GM21447 (cell line): ENCODE results near the gene ZNF385B.
"Not testable (repeated sequence)": the region's sequence is repeated elsewhere in the genome, so short reads cannot be mapped to it uniquely, and the experiment has no call there.

Experiments used
- ATAC-seq: cut with Tn5 transposase; IDR thresholded peaks from one replicate; pipeline ENCODE4 v1.9.1; 2021; ENCODE audit not compliant: unreplicated experiment

ZNF385B gene

DNA sequence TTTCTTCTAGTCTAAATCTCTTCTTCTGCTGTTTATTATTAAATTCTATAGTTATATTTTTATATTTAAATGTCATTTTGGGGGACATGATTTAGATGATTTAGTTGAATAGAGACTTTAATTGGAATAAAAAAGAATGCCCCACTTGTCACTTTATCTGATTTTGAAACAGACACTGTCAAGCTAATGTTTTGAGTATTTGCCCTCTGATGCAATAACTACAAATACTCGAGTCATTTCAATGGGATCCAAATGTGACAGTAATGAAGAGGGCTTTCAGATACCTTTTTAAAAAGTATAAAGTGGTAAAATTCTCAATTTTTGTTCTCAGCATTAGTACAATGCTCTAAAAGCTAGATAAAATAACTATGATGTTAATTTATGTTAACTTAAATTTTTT, 339.5 kb downstream of the ZNF385B start:
- ATAC-seq: no peak

DNA sequence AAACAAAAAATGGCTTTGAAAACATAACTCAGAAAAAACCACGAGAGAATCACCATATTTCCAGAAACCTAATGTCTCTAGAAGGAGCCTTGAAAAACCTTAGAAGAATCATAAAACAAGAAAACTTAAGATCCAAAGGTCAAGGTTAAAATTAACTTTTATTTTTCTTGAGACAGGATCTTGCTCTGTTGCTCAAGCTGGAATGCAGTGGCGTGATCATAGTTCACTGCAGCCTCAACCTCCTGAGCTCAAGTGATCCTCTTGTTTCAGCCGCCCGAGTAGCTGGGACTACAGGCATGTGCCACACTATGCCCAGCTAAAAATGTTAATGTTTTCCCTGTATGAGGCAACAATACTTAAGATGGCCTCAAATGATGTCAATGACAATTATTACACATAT, 342.6 kb downstream of the ZNF385B start:
- no peak for ATAC-seq

DNA sequence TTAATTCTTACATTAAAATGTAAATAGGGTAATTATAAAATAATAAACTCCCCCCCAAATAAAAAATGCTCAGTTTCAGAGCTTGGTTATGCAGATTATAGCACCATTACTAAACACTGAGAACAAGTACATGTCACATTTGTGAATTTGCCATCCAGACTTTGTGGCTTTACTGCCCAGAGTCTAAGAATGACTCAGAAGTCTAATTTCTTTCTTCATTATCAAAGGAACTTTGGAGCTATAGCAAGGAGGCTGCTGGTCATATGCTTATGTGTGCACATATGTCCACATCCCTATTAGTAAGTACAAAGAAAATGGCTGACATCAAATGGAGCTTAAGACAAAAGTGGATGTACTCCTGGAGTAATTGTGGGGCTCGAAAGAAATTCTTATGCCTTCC, 348.2 kb downstream of the ZNF385B start:
- no peak for ATAC-seq

DNA sequence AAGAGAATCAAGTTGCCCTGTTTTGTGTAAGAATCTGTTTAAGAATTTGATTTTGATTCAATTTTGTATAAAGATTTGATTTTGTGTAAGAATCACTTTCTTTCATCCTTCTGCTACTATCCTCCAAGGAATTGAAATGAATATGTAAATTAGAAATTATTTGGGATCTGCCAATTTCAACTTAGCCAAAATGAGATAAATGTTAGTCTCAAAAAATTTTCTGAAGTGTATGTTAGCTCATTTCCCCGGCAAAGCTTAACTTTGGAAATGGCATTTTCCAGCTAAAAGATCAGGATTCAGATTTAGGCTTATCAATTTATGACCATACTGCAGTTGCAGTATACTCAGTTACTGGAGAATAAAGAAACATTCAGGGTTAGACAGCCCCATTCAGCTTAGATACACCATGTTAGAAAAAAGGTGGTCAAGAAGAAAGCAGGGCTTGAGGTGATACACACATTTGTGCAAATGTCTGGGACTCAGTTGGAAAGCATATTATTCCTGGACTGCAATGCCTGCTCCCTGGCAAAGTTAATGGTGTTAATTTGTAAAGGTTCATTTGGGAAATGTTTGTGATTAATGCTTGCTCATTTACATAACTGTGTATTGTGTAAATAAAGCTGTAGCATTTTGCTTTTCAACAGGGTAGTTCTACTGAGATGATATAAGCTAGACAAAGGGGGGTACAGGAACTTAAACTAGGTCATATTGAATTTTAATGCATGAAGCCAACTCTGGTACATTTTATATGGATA, 349.0 kb downstream of the ZNF385B start:
- ATAC-seq: no peak

DNA sequence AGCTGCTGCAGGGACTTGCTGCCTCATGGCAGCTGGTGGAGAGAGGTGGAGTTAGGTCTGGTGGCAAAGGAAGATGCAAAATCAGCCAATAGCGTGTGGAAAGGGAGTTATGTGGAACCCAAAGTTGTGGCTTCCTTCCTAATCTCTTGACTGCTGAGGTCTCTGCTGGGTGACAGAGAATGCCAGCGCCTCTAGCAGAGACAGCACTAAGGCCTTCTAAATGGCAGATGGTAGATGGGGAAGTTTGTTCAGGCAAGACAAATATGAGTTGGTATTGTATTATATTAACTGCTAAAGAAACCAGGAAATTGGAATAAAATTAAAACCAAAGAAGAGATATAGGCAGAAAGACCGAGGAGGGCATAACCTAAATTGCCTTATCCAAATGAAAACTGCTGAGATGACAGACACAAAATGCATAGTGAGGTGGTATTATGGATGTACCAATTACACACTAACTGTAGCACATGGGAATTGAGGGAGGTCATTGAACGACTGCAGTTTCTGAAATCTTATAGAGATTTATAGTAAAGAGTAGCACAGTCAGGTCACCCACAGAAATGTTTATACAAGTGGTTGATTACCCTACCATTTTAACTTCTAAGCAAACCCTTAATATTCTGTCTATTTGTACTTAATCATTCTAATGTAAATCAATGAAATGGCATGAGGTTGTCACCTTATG, 350.2 kb downstream of the ZNF385B start:
- no peak for ATAC-seq

DNA sequence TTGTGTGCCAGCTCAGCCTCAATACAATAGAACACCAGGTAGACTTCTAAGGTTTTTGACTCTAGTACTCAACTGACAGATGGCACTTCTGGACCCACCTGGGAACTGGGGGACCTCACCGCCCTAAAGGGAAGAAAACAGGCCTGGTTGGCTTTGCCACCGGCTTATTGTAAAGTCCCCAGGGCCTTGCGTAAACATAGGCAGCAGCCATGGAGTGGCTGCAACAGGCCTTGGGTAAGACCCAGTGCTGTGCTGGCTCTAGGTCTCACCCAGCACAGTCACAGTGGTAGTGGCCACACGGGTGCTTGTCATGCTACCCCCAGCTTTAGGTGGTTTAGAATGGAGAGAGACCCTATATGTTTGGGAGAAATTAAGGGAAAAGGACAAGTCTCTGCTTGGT, 366.1 kb downstream of the ZNF385B start:
- no peak for ATAC-seq

DNA sequence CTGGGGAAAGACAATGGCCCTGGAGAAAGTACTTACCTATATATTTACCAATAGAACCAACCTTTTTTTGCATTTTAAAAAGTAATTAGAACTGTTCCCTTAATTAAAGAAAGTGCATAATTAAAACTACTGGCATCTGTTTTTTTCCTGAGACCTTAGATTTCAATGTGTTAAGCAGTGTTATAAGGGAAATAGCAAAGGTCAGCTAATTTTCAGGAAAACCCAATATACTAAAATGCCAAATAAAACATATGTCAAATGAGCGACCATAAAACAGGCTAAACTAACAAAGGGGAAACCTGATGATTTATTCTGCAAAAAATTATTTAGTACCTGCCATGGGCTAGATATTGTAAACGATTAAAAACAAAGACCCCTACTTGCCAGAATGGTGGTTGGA, 372.8 kb downstream of the ZNF385B start:
- no peak for ATAC-seq

DNA sequence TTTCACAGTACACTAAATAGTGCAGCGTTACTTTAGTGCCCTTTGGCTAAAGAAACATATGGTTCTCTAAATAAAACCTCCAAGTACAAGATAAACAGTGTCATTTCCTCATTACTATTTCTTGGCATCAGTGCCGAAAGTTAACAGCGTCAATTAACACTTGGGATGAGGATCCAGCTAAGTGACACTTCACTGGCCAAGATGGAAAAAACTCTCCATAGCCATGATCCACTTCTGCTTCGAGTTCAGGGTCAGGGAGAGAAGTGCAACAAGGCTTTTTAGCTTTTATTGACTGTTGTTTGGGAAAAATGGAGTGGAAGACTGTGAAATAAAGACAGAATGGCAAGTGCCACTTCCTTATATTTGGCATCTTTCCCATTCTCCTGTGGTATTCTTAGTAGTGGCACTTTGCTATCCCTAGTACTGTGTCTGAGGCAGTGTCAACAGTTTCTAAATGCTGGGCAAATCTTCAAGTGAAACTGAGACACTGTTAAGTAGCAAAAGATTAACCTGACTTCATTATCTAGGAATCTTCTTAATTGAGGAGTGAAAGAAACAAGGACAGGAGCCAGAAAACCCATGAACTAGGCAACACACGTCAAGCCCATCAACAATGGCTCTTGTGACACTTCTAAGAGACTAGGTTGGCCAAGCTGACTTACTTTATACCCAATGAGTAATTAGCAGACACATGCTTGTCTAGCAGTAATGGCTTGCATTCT, 374.2 kb downstream of the ZNF385B start:
- no peak for ATAC-seq

DNA sequence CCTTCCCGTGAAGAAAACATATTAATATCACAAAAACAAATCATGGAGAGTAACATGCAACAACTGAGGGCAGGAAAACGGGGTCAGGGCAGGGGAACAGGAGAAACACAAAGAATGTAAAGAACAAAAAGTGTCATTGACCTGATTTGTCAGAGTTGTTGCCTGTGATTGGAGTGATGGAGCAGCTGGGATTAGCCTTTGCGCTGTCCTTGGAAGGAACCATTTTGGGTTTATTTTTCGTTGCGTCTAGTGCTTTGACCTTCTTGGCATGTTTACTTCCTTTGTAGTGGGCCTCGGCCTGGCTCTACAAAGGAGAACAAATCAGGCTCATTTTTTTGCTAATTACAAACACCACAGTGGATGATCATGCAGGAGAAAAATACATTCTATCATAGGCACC, 378.3 kb downstream of the ZNF385B start:
- ATAC-seq: no peak

DNA sequence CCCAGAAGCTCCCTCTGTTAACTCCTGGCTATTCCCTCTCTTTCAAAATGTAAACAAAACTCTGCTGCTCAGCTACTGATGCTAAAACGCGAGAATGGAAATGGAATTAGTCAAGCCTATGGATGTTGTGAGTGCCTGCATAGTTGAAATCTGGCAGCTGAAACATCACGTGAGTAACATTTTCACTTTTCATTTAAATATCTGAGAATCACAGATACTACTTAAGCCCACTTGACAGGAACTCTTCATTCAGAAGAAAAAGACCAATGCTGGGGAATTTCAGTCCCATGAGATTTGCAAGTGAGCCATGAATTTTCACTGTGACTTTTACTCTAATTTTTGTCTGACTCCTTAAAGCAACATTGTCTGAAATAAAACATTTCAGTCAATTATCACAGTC, 381.5 kb downstream of the ZNF385B start:
- no peak for ATAC-seq

DNA sequence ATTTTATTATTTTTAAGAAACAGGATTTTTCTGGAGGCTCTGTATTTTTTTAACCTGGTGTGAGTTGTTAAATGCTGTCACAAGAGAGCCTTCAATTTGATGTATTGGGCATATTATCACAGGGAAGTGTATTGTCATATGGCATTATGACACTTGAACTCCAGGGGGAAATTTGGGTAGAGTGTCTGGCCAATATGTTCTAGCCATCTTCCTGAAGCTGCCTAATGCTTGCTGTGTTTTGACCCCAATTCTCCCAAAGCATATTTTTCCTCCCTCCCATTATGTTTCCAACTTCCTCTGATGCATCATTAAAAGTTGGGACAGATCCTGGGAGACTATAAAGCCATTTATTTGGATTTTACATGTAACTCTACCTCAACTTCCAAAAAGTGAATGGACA, 382.6 kb downstream of the ZNF385B start:
- no peak for ATAC-seq

DNA sequence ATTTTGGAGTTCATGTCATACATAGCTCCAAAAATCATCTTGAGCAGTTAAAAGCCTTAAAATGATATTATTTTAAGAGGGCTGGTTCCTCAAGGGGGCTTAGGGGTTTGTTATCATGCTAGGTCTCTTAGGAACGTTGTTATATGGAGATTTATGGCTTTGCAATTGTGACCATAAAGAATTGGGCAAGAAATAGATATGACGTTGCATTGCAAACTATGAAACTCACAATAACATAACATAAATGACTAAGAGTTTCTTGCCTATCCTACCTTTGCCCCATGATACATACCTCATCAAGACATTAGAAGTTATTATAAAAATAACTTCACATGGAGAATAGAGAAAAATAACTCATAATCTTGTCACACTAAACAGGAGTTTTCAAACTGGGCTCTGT, 390.4 kb downstream of the ZNF385B start:
- no peak for ATAC-seq

DNA sequence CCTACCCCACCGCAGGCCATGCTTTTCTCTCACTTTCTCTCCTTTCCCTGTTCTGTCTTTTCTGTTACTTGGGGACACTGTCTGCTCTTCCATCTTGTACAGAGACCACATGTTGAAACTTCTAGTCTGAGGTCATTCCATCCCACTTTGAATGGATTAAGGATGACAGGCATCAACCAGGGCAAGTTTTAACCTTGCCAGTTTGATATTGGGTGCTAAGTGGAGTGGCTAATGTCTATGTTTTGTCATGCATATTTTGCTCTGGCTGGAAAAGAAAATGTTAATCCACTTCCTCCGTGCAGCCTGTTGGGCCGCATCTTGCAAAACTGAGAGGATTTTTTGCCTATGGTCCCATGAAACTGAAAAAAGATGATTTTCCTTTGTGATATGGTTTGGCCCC, 391.3 kb downstream of the ZNF385B start:
- no peak for ATAC-seq

DNA sequence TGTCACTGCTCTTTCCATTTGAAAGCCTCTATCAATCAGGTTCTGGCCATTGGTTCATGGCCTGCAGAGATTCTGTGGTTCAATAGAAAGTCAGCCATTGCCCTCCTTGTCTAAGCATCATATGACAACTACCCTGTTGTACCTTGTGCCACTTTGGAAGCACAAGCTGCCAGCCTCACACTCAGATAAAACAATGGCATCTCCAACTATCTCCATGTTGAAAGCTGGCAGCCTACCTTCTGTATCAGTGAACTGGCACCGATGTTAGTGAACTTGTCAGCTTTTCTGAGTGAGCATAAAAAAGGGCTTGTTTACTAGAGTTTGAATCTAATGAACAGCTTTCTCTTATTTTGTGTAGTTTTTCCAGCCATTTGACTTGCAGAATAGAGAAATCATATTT, 393.5 kb downstream of the ZNF385B start:
- ATAC-seq: no peak

DNA sequence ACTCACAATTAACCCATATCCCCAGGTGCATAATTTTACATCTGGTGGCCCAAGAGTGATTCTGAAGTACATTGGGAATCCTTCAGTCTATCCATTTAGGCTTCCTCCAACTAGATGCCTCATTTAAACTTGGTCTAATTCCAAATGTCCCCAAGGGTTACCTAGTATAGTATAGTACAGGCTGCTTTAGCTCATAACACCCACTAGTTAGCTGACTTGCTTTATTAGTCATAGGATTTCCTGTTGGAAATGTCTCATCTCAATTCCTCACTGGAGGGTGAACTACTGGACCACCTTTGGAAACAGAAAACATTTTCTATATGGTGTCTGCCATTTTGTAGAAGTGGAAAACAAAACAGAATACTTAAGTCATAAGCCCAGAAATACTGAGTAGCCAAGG, 394.3 kb downstream of the ZNF385B start:
- no peak for ATAC-seq

DNA sequence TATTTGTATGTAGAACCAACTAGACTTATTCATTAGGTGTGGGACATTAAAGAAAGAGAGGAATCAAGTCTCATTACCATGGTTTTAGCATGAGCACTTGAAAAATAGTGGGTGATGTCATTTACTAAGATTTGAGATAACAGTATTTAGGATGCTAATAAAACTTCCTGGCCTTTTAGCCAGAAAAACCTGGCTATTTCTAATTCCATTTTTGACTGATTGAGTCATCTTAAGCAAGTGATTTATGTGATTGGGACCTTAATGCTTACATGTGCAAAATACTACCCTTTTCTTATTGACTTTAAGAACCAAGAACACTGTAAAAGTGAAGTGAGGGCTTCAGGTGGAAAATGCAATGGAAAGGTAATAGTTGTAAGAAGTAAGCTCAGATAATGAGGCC, 400.0 kb downstream of the ZNF385B start:
- ATAC-seq: no peak

DNA sequence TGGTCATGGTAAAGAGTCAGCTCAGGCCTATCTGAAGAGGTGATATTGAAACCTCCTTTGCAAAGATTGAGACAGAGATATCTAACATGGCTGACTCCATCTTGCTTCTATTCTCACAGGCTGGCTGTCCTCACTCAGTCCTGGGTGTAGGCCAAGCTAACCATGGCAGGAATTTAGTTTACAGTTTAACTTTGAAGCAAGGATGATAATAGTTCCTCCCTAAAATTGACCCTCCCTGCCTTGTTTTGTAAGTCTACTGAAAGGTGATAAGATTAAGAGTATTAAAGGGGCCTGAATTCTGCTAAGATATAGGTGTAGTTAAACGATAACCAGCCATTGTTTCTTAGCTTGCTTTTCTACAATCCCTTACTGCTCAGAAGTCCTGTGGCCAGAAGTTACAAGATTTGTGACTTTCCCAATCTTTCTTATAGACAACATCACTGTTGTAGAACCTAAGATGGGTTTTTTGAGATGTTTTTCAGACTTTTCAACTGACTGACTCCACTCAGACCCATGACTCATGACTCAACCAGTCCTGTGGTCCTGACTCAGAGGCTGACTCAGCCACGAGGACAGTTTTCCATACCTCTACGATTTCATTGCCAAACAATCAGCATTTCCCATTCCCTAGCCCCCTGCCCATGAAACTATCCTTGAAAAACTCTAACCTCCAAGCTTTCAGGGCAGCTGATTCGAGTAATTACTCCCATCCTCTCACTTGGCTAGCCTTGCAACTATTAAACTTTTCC, 401.1 kb downstream of the ZNF385B start:
- ATAC-seq: no peak

DNA sequence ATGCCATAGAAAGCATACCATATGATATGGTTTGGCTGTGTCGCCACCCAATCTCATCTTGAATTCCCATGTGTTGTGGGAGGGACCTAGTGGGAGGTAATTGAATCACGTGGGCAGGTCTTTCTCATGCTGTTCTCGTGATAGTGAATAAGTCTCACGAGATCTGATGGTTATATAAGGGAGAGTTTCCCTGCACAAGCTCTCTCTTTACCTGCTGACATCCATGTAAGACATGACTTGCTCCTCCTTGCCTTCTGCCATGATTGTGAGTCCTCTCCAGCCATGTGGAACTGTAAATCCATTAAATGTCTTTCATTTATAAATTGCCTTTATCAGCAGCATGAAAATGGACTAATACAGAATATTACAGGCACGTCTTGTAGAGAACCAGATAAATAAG, 403.3 kb downstream of the ZNF385B start:
- ATAC-seq: not testable (repeated sequence)

DNA sequence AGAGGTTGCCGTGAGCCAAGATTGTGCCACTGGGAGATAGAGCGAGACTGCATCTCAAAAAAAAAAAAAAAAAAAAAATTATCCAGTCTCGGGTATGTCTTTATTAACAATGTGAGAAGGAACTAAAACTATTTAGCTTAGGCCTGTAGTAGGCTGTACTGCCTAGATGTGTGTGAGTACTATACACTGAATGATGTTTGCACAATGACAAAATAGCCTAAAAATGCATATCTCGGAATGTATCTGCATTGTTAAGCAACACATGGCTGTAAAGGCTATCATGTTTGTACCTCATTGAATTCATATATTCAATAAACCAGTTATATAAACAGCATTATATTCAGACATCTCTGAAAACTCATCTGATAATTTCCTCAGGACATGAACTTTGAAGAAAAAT, 405.6 kb downstream of the ZNF385B start:
- no peak for ATAC-seq

DNA sequence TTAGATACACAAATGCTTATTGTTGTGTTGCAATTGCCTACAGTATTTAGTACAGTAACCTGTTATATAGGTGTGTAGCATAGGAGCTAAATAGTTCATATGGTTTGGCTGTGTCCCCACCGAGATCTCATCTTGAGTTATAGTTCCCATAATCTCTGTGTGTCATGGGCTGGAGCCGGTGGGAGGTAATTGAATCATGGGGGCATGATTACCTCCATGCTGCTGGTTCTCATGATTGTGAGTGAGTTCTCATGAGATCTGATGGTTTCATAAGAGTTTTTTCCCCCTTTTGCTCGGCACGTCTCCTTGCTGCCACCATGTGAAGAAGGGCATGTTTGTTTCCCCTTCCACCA, 406.3 kb downstream of the ZNF385B start:
- ATAC-seq: no peak

DNA sequence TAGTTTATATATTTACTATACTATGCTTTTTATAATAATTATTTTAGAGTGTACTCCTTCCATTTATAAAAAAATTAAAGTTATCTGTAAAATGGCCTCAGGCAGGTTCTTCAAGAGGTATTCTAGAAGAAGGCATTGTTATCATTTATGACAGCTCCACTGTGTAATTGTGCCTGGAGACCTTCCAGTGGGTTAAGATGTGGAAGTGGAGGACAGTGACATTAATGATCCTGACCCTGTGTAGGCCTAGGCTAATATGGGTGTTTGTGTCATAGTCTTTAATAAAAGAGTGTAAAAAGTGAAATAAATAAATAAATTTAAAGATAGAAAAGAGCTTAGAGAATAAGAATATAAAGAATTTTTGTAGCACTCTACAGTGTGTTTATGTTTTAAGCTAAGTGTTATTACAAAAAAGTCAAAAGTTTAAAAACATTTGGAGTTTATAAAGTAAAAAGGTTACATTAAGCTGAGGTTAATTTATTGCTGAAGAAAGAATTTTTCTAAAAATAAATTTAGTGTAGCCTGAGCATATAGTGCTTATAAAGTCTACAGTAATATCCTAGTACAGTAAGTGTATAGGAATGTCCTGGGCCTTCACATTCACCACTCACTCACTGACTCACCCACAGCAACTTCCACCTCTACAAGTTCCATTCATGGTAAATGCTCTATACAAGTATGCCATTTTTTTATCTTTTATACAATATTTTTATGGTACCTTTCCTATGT, 406.8 kb downstream of the ZNF385B start:
- no peak for ATAC-seq
